SU-DHL-6 (cell line): ENCODE results near the gene DHX15.

Experiments
- H2AFZ ChIP-seq: fragments of 200-600 bp; sonication (generic); 2 replicates; pipeline ENCODE4 v1.6.1; 2014; ENCODE audit warnings: low read depth, mild to moderate bottlenecking, moderate library complexity, mixed read lengths, antibody characterized with exemption, low read length; ENCODE audit not compliant: severe bottlenecking
- H3F3A ChIP-seq: fragments of 200-600 bp; shearing (Covaris generic); 2 replicates; pipeline ENCODE4 v1.6.0; 2016; ENCODE audit warnings: antibody characterized with exemption, mild to moderate bottlenecking; ENCODE audit not compliant: insufficient read depth
- H3K27ac ChIP-seq: fragments of 200-600 bp; sonication (generic); 2 replicates; pipeline ENCODE4 v1.5.1; 2016; ENCODE audit warnings: low read depth, mild to moderate bottlenecking, low read length, moderate library complexity, mixed read lengths
- H3K27me3 ChIP-seq: fragments of 200-600 bp; sonication (generic), shearing (Covaris generic); 2 replicates; pipeline ENCODE4 v1.6.0; 2014; ENCODE audit warnings: mild to moderate bottlenecking, low read length
- H3K36me3 ChIP-seq: fragments of 200-600 bp; sonication (generic); 2 replicates; pipeline ENCODE4 v1.6.1; 2014; ENCODE audit warnings: mild to moderate bottlenecking, low read length, mixed read lengths
- H3K4me2 ChIP-seq: fragments of 300-600, 200-600 bp; shearing (Covaris generic), sonication (generic); 2 replicates; pipeline ENCODE4 v1.6.0; 2014; ENCODE audit warnings: low read length, low read depth, mild to moderate bottlenecking; ENCODE audit not compliant: poor library complexity, severe bottlenecking
- H3K4me3 ChIP-seq: fragments of 200-600 bp; sonication (generic); 2 replicates; pipeline ENCODE4 v1.5.1; 2014; ENCODE audit warnings: antibody characterized with exemption, low read length, mild to moderate bottlenecking, mixed read lengths; ENCODE audit not compliant: insufficient read depth, poor library complexity, severe bottlenecking
- H3K79me2 ChIP-seq: fragments of 200-600 bp; sonication (generic); 2 replicates; pipeline ENCODE4 v1.6.1; 2014; ENCODE audit warnings: mild to moderate bottlenecking, low read length, moderate library complexity; ENCODE audit not compliant: insufficient read depth
- H3K9ac ChIP-seq: fragments of 200-600 bp; sonication (generic); 2 replicates; pipeline ENCODE4 v1.7.0; 2014; ENCODE audit warnings: mild to moderate bottlenecking, low read length
- H3K9me2 ChIP-seq: fragments of 200-600 bp; sonication (generic); replicated peaks from 2 replicates; pipeline ENCODE4 v1.6.1; 2014; ENCODE audit warnings: low read length; ENCODE audit not compliant: insufficient read depth
- H3K9me3 ChIP-seq: fragments of 200-600 bp; sonication (generic); 2 replicates; pipeline ENCODE4 v1.6.1; 2014; ENCODE audit warnings: low read length, mixed read lengths; ENCODE audit not compliant: insufficient read depth
- H4K20me1 ChIP-seq: fragments of 200-600 bp; sonication (generic); 2 replicates; pipeline ENCODE4 v1.6.1; 2014; ENCODE audit warnings: low read depth, mild to moderate bottlenecking, antibody characterized with exemption, low read length, moderate library complexity, mixed read lengths
- CTCF ChIP-seq: fragments of 200-600 bp; sonication (generic); IDR thresholded peaks from one replicate; pipeline ENCODE4 v1.5.1; 2017; ENCODE audit warnings: antibody characterized with exemption, mild to moderate bottlenecking, low read length, moderate library complexity; ENCODE audit not compliant: insufficient read depth, poor library complexity, severe bottlenecking
- EZH2phosphoT487 ChIP-seq: fragments of 200-600 bp; sonication (generic), shearing (Covaris generic); conservative IDR thresholded peaks from 2 replicates; pipeline ENCODE4 v1.6.1; 2018; ENCODE audit warnings: mild to moderate bottlenecking, antibody characterized with exemption, low read length, moderate library complexity, mixed read lengths

Gene DHX15

GRCh38 chr4:24583451-24584210, 723 bp downstream of the DHX15 start:
- Histone ChIP-seq H3K27me3 (no peaks in the 10 kb centered on the region), H2AFZ (peak overlapping the region; percentile 55), H3K27ac (peak overlapping the region; percentile 85)

GRCh38 chr4:24582235-24582832, 2.0 kb downstream of the DHX15 start:
- peaks cover 15% of the 10 kb centered on the region; the same call in 1 of the 2 replicates for H3K36me3 ChIP-seq
- H3K9me2 ChIP-seq: no peaks in the 10 kb centered on the region
- peaks cover 56% of the 10 kb centered on the region for H4K20me1 ChIP-seq
- H3K27me3 ChIP-seq: no peaks in the 10 kb centered on the region
- H3K9me3 ChIP-seq: no peaks in the 10 kb centered on the region
- H3K4me2 ChIP-seq: peak overlapping the region; percentile 84
- no peak overlapping the region for H2AFZ ChIP-seq
- H3K79me2 ChIP-seq: peaks cover 70% of the 10 kb centered on the region
- peak overlapping the region; percentile 100 for H3K9ac ChIP-seq
- TF ChIP-seq EZH2phosphoT487: no peak
- TF ChIP-seq CTCF: no peak
- peak overlapping the region; percentile 99 for H3K4me3 ChIP-seq
- no peak overlapping the region for H3K27ac ChIP-seq
- H3F3A ChIP-seq: peaks cover 9% of the 10 kb centered on the region; the same call in 1 of the 2 replicates

More at GRCh38 chr4:24583451-24584210, 723 bp downstream of the DHX15 start:
- peaks cover 43% of the 10 kb centered on the region for H4K20me1 ChIP-seq
- no peaks in the 10 kb centered on the region for H3K9me2 ChIP-seq
- H3K4me3 ChIP-seq: peak overlapping the region; percentile 99
- peak overlapping the region; percentile 100 for H3K9ac ChIP-seq
- TF ChIP-seq EZH2phosphoT487 (no peak), CTCF (no peak)
- no peaks in the 10 kb centered on the region for H3K9me3 ChIP-seq
- 0 out of 2 replicates have a peak, but pooled peaks cover 12% of the 10 kb centered on the region for H3K36me3 ChIP-seq
- peaks cover 9% of the 10 kb centered on the region; the same call in 1 of the 2 replicates for H3F3A ChIP-seq
- peak overlapping the region; percentile 84 for H3K4me2 ChIP-seq
- H3K79me2 ChIP-seq: peaks cover 57% of the 10 kb centered on the region

- H3F3A ChIP-seq: no peaks in the 10 kb centered on the region; the same call in 1 of the 2 replicates
- H2AFZ ChIP-seq: no peak overlapping the region
- no peaks in the 10 kb centered on the region for H3K27me3 ChIP-seq
- H4K20me1 ChIP-seq: peaks cover 94% of the 10 kb centered on the region
- H3K4me2 ChIP-seq: no peak overlapping the region
- H3K79me2 ChIP-seq: peaks cover 100% of the 10 kb centered on the region
- no peak for TF ChIP-seq EZH2phosphoT487
- TF ChIP-seq CTCF: no peak
- H3K9ac ChIP-seq: no peak overlapping the region
- H3K4me3 ChIP-seq: no peak overlapping the region
- no peaks in the 10 kb centered on the region for H3K9me2 ChIP-seq
- peaks cover 47% of the 10 kb centered on the region for H3K36me3 ChIP-seq
- no peak overlapping the region for H3K27ac ChIP-seq
- H3K9me3 ChIP-seq: no peaks in the 10 kb centered on the region
These were observed 6.0 kb downstream of the DHX15 start for GRCh38 chr4:24578364-24578763.
